GM19468 (cell line): Measurements from ENCODE around the gene SLCO1A2.

ENCODE experiments used
- ATAC-seq: cut with Tn5 transposase; IDR thresholded peaks from one replicate; pipeline ENCODE4 v1.9.1; 2021; ENCODE audit warnings: mild to moderate bottlenecking, moderate library complexity, moderate number of reproducible peaks; ENCODE audit not compliant: unreplicated experiment; ENCODE audit errors: extremely low read depth

Gene SLCO1A2

GRCh38 chr12:21221072-21221471, 113.6 kb downstream of the SLCO1A2 start:
- ATAC-seq, result no peak

- no peak for ATAC-seq
Observed at GRCh38 chr12:21220266-21220665, 114.5 kb downstream of the SLCO1A2 start.

GRCh38 chr12:21219206-21219605, 115.5 kb downstream of the SLCO1A2 start:
- ATAC-seq, result no peak
